Trophoblast cell (in vitro differentiated cells and primary cell): Measurements from ENCODE around the gene MDH1B.
A peak's percentile ranks its signal among the peaks of the same experiment; 100 is the strongest.

ENCODE experiments used
- DNase-seq, 2 donors: peaks; one replicate each; pipeline ENCODE4 v3.0.0-alpha.2; 2016
- H2AFZ ChIP-seq: 2 replicates; pipeline ENCODE4 v1.6.1; 2013; ENCODE audit warnings: low read length, moderate library complexity, mild to moderate bottlenecking; ENCODE audit not compliant: insufficient read depth, poor library complexity
- H2AK5ac ChIP-seq: 2 replicates; pipeline ENCODE4 v1.6.1; 2013; ENCODE audit warnings: mild to moderate bottlenecking, low read length
- H2BK120ac ChIP-seq: 2 replicates; pipeline ENCODE4 v1.6.1; 2013; ENCODE audit warnings: low read length, mild to moderate bottlenecking, moderate library complexity; ENCODE audit not compliant: insufficient read depth, poor library complexity
- H2BK12ac ChIP-seq: 2 replicates; pipeline ENCODE4 v1.6.1; 2013; ENCODE audit warnings: mild to moderate bottlenecking, low read length, moderate library complexity
- H2BK5ac ChIP-seq: 2 replicates; pipeline ENCODE4 v1.6.1; 2013; ENCODE audit warnings: low read length, low read depth, moderate library complexity, mild to moderate bottlenecking; ENCODE audit not compliant: poor library complexity
- H3K14ac ChIP-seq: 2 replicates; pipeline ENCODE4 v1.6.1; 2013; ENCODE audit warnings: mild to moderate bottlenecking, low read length
- H3K18ac ChIP-seq: 2 replicates; pipeline ENCODE4 v1.6.1; 2013; ENCODE audit warnings: mild to moderate bottlenecking, low read length
- H3K23ac ChIP-seq: 2 replicates; pipeline ENCODE4 v1.6.1; 2013; ENCODE audit warnings: low read length
- H3K27ac ChIP-seq: 2 replicates; pipeline ENCODE4 v1.5.1; 2013; ENCODE audit warnings: low read depth, mild to moderate bottlenecking, inconsistent platforms, low read length, moderate library complexity
- H3K27me3 ChIP-seq: 2 replicates; pipeline ENCODE4 v1.6.1; 2013; ENCODE audit warnings: inconsistent platforms, mild to moderate bottlenecking, low read length, moderate library complexity; ENCODE audit not compliant: insufficient read depth
- H3K36me3 ChIP-seq, 2 experiments: 1 replicate in 1 of 2; 2 replicates in 1 of 2; pipeline ENCODE4 v1.6.1; 2013; ENCODE audit warnings: low read length in 2 of 2, mild to moderate bottlenecking in 2 of 2, moderate library complexity in 1 of 2; ENCODE audit not compliant: insufficient read depth in 2 of 2, control insufficient read depth in 1 of 2
- H3K4ac ChIP-seq: 2 replicates; pipeline ENCODE4 v1.6.1; 2013; ENCODE audit warnings: low read depth, mild to moderate bottlenecking, low read length, moderate library complexity
- H3K4me1 ChIP-seq, 2 experiments: 1 replicate in 1 of 2; 2 replicates in 1 of 2; pipeline ENCODE4 v1.6.1; 2013; ENCODE audit warnings: low read length in 2 of 2, mild to moderate bottlenecking in 2 of 2, moderate library complexity in 1 of 2; ENCODE audit not compliant: insufficient read depth in 2 of 2, control insufficient read depth in 1 of 2
- H3K4me2 ChIP-seq: 2 replicates; pipeline ENCODE4 v1.6.1; 2013; ENCODE audit warnings: inconsistent platforms, mild to moderate bottlenecking, low read length, moderate library complexity
- H3K4me3 ChIP-seq: 2 replicates; pipeline ENCODE4 v1.5.1; 2013; ENCODE audit warnings: mild to moderate bottlenecking, low read depth, low read length, inconsistent platforms
- H3K79me1 ChIP-seq: one replicate; pipeline ENCODE4 v1.6.1; 2013; ENCODE audit warnings: low read length
- H3K79me2 ChIP-seq: 2 replicates; pipeline ENCODE4 v1.6.1; 2013; ENCODE audit warnings: low read length, mild to moderate bottlenecking; ENCODE audit not compliant: control insufficient read depth, insufficient read depth, poor library complexity
- H3K9ac ChIP-seq: 2 replicates; pipeline ENCODE4 v1.6.1; 2013; ENCODE audit warnings: mild to moderate bottlenecking, low read length
- H3K9me3 ChIP-seq: 2 replicates; pipeline ENCODE4 v1.6.1; 2013; ENCODE audit warnings: low read depth, mild to moderate bottlenecking, control low read depth, inconsistent platforms, low read length; ENCODE audit not compliant: insufficient read depth
- H4K12ac ChIP-seq: 2 replicates; pipeline ENCODE4 v1.6.1; 2013; ENCODE audit warnings: low read depth, mild to moderate bottlenecking, low read length, moderate library complexity
- H4K8ac ChIP-seq: 2 replicates; pipeline ENCODE4 v1.6.1; 2013; ENCODE audit warnings: low read depth, mild to moderate bottlenecking, low read length, moderate library complexity
- H4K91ac ChIP-seq: one replicate; pipeline ENCODE4 v1.6.1; 2013; ENCODE audit warnings: low read depth, mild to moderate bottlenecking, low read length, moderate library complexity
- WGBS: extraction: QIAGEN DNeasy Blood & Tissue Kit; methylation state at CpG from one replicate; pipeline ENCODE4 v1.1.7; 2013; ENCODE audit warnings: missing lambda C conversion rate; ENCODE audit not compliant: insufficient read length, insufficient coverage; ENCODE audit errors: extremely low coverage; 5-methylcytosine and 5-hydroxymethylcytosine counted together

MDH1B gene

GRCh38 chr2:206792645-206793044, 27.5 kb upstream of the MDH1B start:
- no peaks in the 10 kb centered on the region for H3K27me3 ChIP-seq

DNA sequence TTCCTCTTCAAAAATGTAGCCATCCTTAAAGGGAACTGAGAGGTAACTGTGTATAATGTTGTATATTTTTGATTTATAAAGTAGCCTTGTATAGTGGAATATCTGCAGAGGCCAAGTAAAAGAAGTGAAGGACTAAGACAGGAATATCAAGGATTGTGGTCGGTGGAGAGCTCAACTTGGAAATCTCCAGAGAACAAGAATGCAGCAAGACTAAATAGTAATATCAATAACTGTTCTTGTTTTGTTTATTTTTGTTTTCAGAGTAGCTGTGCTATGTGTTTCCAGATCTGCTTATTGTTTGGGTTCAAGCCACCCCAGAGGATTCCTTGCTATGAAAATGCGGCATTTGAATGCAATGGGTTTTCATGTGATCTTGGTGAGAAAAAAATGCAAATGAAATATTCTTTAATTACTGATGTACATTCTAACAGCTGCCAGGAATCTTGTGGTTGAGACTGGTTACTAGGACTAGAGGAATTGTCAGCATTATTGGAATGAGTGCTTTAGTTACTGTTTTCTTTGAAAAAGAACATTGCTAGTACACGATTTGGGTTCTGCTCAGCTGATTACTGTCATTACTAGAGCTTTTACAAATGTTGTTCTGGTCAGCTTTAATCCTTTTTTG, 25.3 kb upstream of the MDH1B start:
- Histone ChIP-seq H4K12ac (no peak overlapping the region), H2BK120ac (no peak overlapping the region), H3K4me1 (peaks cover 0 to under 1% of the 10 kb centered on the region in 2 experiments), H3K9me3 (peaks cover 2% of the 10 kb centered on the region), H2BK5ac (no peak overlapping the region), H3K36me3 (peaks cover 5 to 21% of the 10 kb centered on the region in 2 experiments), H3K4me2 (no peak overlapping the region), H2AFZ (no peak overlapping the region), H2BK12ac (no peak overlapping the region), H3K18ac (no peak overlapping the region), H2AK5ac (no peak overlapping the region), H3K27me3 (no peaks in the 10 kb centered on the region), H3K9ac (no peak overlapping the region), H3K79me2 (no peaks in the 10 kb centered on the region), H3K4ac (no peak overlapping the region), H3K14ac (no peak overlapping the region), H3K4me3 (no peak overlapping the region), H4K8ac (no peak overlapping the region), H4K91ac (no peak overlapping the region), H3K79me1 (no peaks in the 10 kb centered on the region), H3K27ac (no peak overlapping the region), H3K23ac (no peak overlapping the region)
- no CpG with 5 or more reads among the region's 3 CpGs for WGBS
- peak in 1 of 2 donors; percentile 55 for DNase-seq

More at GRCh38 chr2:206792645-206793044, 27.5 kb upstream of the MDH1B start:
- WGBS = no CpG with 5 or more reads among the region's 5 CpGs
- no peak overlapping the region for H2AK5ac ChIP-seq
- H4K8ac ChIP-seq = no peak overlapping the region
- no peak overlapping the region for H4K12ac ChIP-seq
- no peak overlapping the region for H2AFZ ChIP-seq
- H3K23ac ChIP-seq = no peak overlapping the region
- no peak overlapping the region for H2BK5ac ChIP-seq
- no peaks in the 10 kb centered on the region for H3K79me2 ChIP-seq
- no peak overlapping the region for H2BK12ac ChIP-seq
- no peaks in the 10 kb centered on the region for H3K79me1 ChIP-seq
- H3K18ac ChIP-seq = no peak overlapping the region
- no peak overlapping the region for H3K4ac ChIP-seq
- no peak overlapping the region for H3K4me3 ChIP-seq
- H3K9ac ChIP-seq = no peak overlapping the region
- H3K9me3 ChIP-seq = peaks cover 2% of the 10 kb centered on the region
- H3K36me3 ChIP-seq = peaks cover 8 to 16% of the 10 kb centered on the region in 2 experiments
- H3K4me2 ChIP-seq = no peak overlapping the region
- H3K14ac ChIP-seq = no peak overlapping the region
- H2BK120ac ChIP-seq = no peak overlapping the region
- H3K27ac ChIP-seq = no peak overlapping the region
- H3K4me1 ChIP-seq = peaks cover 0 to 4% of the 10 kb centered on the region in 2 experiments
- DNase-seq = peak; percentile 2 to 55
- H4K91ac ChIP-seq = no peak overlapping the region

DNA sequence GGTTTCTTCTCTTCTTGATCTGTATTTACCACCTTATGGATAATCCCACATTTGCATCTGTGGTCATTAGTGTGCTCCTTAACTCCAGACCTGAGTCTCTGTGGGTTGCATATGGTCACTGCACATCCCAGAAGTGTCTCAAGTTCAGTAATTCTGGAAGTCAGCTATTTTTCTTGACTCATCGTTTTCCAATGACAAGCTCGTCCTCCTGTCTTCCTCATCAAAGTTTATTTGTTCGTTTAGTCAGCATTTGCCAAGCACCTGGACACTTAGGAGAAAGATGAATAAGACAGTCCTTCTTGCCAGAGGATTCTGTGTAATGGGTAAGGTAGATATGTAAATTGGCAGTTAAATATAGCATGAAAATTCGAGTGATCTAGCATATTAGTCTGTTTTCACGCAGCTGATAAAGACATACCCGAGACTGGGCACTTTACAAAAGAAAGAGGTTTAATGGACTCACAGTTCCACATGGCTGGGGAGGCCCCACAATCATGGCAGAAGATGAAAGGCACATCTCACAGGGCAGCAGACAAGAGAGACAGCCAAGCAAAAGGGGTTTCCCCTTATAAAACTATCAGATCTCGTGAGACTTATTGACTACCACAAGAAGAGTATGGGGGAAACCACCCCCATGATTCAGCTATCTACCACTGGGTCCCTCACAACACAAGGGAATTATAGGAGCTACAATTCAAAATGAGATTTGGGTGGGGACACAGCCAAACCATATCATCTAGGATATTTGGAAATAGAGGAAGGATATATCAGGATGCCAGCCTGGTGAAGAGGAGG, 19.6 kb upstream of the MDH1B start:
- H3K18ac ChIP-seq = no peak overlapping the region

DNA sequence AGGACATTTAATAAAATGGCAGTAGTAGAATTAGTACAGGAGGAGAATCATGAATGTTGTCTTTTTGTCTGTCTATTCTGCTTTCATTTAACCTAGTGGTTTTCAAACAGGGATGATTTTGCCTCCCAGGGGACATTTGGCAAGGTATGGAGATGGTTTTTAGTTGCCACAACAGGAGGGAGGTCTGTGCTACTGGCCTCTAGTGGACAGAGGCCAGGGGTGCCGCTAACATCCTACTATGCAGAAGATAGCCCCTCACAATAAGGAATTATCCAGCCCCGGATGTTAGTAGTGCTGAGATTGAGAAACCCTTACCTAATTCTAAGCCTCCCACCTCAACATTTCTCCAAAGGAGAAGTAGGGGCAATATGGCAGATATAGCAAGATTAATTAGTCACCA, 18.6 kb upstream of the MDH1B start:
- Histone ChIP-seq H3K4me2 (no peak overlapping the region), H2AFZ (no peak overlapping the region), H4K12ac (no peak overlapping the region), H3K18ac (no peak overlapping the region), H3K14ac (no peak overlapping the region), H2BK12ac (no peak overlapping the region), H3K23ac (no peak overlapping the region), H3K9me3 (no peaks in the 10 kb centered on the region), H2AK5ac (no peak overlapping the region), H3K79me2 (no peaks in the 10 kb centered on the region), H2BK120ac (no peak overlapping the region), H4K91ac (no peak overlapping the region), H3K4ac (no peak overlapping the region), H3K79me1 (no peaks in the 10 kb centered on the region), H3K36me3 (peaks cover 9 to 20% of the 10 kb centered on the region in 2 experiments), H3K27ac (no peak overlapping the region), H3K4me3 (no peak overlapping the region), H2BK5ac (no peak overlapping the region), H4K8ac (no peak overlapping the region), H3K9ac (no peak overlapping the region), H3K27me3 (no peaks in the 10 kb centered on the region), H3K4me1 (no peaks in the 10 kb centered on the region)
- WGBS = no CpG with 5 or more reads among the region's 2 CpGs
- DNase-seq = peak in 1 of 2 donors; percentile 18

More for the DNA sequence above, 19.6 kb upstream of the MDH1B start:
- Histone ChIP-seq H4K12ac (no peak overlapping the region), H2BK5ac (no peak overlapping the region), H3K27me3 (no peaks in the 10 kb centered on the region), H2BK12ac (no peak overlapping the region), H4K91ac (no peak overlapping the region), H3K27ac (no peak overlapping the region), H3K4me1 (no peaks in the 10 kb centered on the region), H3K14ac (no peak overlapping the region), H3K79me1 (no peaks in the 10 kb centered on the region), H3K23ac (no peak overlapping the region), H3K9me3 (no peaks in the 10 kb centered on the region), H4K8ac (no peak overlapping the region), H2AK5ac (no peak overlapping the region), H2AFZ (no peak overlapping the region), H3K36me3 (peaks cover 9 to 23% of the 10 kb centered on the region in 2 experiments), H3K4me3 (no peak overlapping the region), H3K4me2 (no peak overlapping the region), H2BK120ac (no peak overlapping the region), H3K79me2 (no peaks in the 10 kb centered on the region), H3K4ac (no peak overlapping the region), H3K9ac (no peak overlapping the region)
- WGBS = no CpG with 5 or more reads among the region's 7 CpGs
- DNase-seq = no peak
